ENCODE data around the gene TFF3.

The TFF3 gene

DNA sequence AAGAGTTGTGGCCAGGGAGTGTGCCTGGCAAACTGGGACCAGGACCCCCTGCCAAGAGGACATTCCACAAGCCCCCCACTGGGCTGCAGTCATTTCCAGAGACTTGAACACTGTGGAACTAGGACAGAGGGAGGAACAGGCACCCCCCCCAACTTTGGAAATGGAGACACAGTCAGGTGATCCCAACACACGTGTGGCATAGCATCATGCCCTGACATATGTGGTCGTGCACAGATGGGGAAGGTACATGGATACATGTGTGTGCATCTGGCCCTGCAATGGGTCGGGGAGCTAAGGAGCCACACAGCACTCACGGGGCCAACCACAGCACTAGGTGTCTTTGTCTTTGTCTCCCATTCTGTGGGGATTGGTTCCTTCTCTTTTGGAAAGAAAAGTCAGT is 6.6 kb upstream of the TFF3 start:
- H3K27ac ChIP-seq (ENCODE audit: low read depth, low read length): no peak overlapping the region
- H3K4me3 ChIP-seq (ENCODE audit: low read depth in 1 of 5, low read length in 5 of 5): no peak overlapping the region
- no peaks in the 10 kb centered on the region for H3K9me3 ChIP-seq (ENCODE audit: control insufficient read depth in 5 of 5, low read length in 5 of 5)
- H3K27me3 ChIP-seq (ENCODE audit: control insufficient read depth in 5 of 5, insufficient read depth in 4 of 5, low read length in 5 of 5): peaks cover 8 to 23% (median 15%) of the 10 kb centered on the region in 5 donors
- H3K36me3 ChIP-seq (ENCODE audit: control insufficient read depth in 5 of 5, insufficient read depth in 5 of 5, low read length in 5 of 5): no peaks in the 10 kb centered on the region
- H3K4me1 ChIP-seq (ENCODE audit: control insufficient read depth in 5 of 5, insufficient read depth in 5 of 5, low read length in 5 of 5): peaks cover 0 to 10% (median 0%) of the 10 kb centered on the region in 5 donors
- no peak overlapping the region for H3K9ac ChIP-seq (ENCODE audit: low read length in 5 of 5)

DNA sequence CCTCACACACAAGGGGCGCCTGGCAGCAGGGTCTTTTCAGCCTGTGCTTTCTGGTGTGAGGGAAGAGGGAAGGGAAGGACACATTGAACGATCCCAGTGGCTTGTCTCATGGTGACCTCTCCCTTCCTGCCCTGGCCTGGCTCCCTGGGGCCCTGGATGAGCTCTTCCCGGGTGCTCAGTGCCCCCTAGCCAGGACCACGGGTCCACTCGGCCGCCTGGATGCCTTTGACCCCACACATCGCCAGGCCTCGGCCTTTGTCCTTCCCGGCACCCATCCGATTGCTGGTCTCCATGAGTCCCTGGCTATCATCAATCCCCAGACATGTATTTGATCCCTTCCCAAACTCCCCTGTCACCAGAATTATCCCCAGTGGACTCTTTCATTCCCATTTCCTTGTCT is 6.0 kb upstream of the TFF3 start:
- H3K4me3 ChIP-seq (ENCODE audit: low read depth in 1 of 5, low read length in 5 of 5): no peak overlapping the region
- H3K4me1 ChIP-seq (ENCODE audit: control insufficient read depth in 5 of 5, insufficient read depth in 5 of 5, low read length in 5 of 5): peaks cover 0 to 10% (median 0%) of the 10 kb centered on the region in 5 donors
- peaks cover 8 to 23% (median 16%) of the 10 kb centered on the region in 5 donors for H3K27me3 ChIP-seq (ENCODE audit: control insufficient read depth in 5 of 5, insufficient read depth in 4 of 5, low read length in 5 of 5)
- no peak overlapping the region for H3K27ac ChIP-seq (ENCODE audit: low read depth, low read length)
- no peaks in the 10 kb centered on the region for H3K36me3 ChIP-seq (ENCODE audit: control insufficient read depth in 5 of 5, insufficient read depth in 5 of 5, low read length in 5 of 5)
- H3K9ac ChIP-seq (ENCODE audit: low read length in 5 of 5): no peak overlapping the region
- H3K9me3 ChIP-seq (ENCODE audit: control insufficient read depth in 5 of 5, low read length in 5 of 5): no peaks in the 10 kb centered on the region

DNA sequence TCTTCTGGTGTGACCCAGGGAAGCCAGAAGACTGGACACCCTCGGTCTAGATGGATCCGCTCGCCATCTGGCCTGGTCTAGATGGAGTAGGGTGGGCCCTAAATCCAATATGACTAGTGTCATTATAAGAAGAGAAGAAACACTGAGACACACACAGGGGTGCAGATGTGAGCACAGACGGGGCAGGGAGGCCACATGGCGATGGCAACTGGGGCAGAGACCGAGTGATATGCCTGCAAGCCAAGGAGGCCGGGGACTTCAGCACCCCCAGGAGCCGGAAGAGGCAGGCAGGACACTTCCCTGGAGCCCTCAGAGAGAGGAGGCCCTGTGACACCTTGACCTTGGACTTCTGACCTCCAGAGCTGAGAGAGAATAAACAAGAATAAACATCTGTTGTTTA is 5.6 kb upstream of the TFF3 start:
- Histone ChIP-seq H3K27me3 (ENCODE audit: control insufficient read depth in 5 of 5, insufficient read depth in 4 of 5, low read length in 5 of 5) (peaks cover 8 to 23% (median 16%) of the 10 kb centered on the region in 5 donors), H3K4me1 (ENCODE audit: control insufficient read depth in 5 of 5, insufficient read depth in 5 of 5, low read length in 5 of 5) (peaks cover 0 to 10% (median 0%) of the 10 kb centered on the region in 5 donors), H3K27ac (ENCODE audit: low read depth, low read length) (no peak overlapping the region), H3K4me3 (ENCODE audit: low read depth in 1 of 5, low read length in 5 of 5) (no peak overlapping the region), H3K9ac (ENCODE audit: low read length in 5 of 5) (no peak overlapping the region), H3K36me3 (ENCODE audit: control insufficient read depth in 5 of 5, insufficient read depth in 5 of 5, low read length in 5 of 5) (no peaks in the 10 kb centered on the region), H3K9me3 (ENCODE audit: control insufficient read depth in 5 of 5, low read length in 5 of 5) (no peaks in the 10 kb centered on the region)

DNA sequence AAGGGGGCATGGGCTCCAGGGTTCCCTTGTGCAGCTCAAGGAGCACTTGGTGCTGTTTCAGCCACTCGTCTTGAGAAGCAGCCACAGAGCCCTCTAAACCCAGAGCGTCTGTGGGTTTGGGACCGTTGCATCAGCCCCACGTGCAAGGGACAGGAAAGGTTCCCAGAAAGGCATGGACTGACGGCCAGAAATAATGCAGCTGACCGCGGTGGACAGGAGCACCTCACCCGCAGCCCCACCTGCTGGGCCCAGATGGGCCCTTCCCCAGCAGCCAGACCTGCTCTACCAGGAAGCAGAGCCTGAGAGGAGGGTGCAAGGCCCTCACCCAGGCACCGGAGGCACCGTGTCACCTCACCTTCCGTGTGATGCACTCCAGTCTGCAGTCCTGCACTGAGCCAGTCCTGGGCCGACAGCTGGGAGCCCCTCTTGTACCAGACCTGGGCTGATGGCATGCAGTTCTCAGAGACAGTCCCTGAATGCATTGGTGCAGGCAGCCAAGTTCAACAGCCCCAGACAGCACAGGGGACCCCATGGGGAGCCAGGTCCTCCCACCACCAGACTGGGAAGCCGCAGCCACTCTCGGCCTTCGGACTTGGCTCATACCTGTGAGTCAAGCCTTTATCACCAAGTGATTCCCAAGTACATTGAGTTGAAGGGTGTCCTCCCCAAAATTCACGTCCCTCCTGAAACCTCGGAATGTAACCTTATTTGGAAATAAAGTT is 4.8 kb upstream of the TFF3 start:
- no peak overlapping the region for H3K9ac ChIP-seq (ENCODE audit: low read length in 5 of 5)

GRCh38 chr21:42319376-42319775 is 4.2 kb upstream of the TFF3 start:
- no peak overlapping the region for H3K9ac ChIP-seq (ENCODE audit: low read length in 5 of 5)
- H3K9me3 ChIP-seq (ENCODE audit: control insufficient read depth in 5 of 5, low read length in 5 of 5): no peaks in the 10 kb centered on the region
- H3K36me3 ChIP-seq (ENCODE audit: control insufficient read depth in 5 of 5, insufficient read depth in 5 of 5, low read length in 5 of 5): no peaks in the 10 kb centered on the region
- no peak overlapping the region for H3K27ac ChIP-seq (ENCODE audit: low read depth, low read length)
- H3K27me3 ChIP-seq (ENCODE audit: control insufficient read depth in 5 of 5, insufficient read depth in 4 of 5, low read length in 5 of 5): peaks cover 8 to 23% (median 16%) of the 10 kb centered on the region in 5 donors
- H3K4me1 ChIP-seq (ENCODE audit: control insufficient read depth in 5 of 5, insufficient read depth in 5 of 5, low read length in 5 of 5): peaks cover 0 to 10% (median 0%) of the 10 kb centered on the region in 5 donors
- H3K4me3 ChIP-seq (ENCODE audit: low read depth in 1 of 5, low read length in 5 of 5): no peak overlapping the region

More for the DNA sequence above, 4.8 kb upstream of the TFF3 start:
- Histone ChIP-seq H3K27ac (ENCODE audit: low read depth, low read length) (no peak overlapping the region), H3K27me3 (ENCODE audit: control insufficient read depth in 5 of 5, insufficient read depth in 4 of 5, low read length in 5 of 5) (peaks cover 8 to 23% (median 16%) of the 10 kb centered on the region in 5 donors), H3K4me3 (ENCODE audit: low read depth in 1 of 5, low read length in 5 of 5) (no peak overlapping the region), H3K4me1 (ENCODE audit: control insufficient read depth in 5 of 5, insufficient read depth in 5 of 5, low read length in 5 of 5) (peaks cover 0 to 10% (median 0%) of the 10 kb centered on the region in 5 donors), H3K9me3 (ENCODE audit: control insufficient read depth in 5 of 5, low read length in 5 of 5) (no peaks in the 10 kb centered on the region), H3K36me3 (ENCODE audit: control insufficient read depth in 5 of 5, insufficient read depth in 5 of 5, low read length in 5 of 5) (no peaks in the 10 kb centered on the region)

DNA sequence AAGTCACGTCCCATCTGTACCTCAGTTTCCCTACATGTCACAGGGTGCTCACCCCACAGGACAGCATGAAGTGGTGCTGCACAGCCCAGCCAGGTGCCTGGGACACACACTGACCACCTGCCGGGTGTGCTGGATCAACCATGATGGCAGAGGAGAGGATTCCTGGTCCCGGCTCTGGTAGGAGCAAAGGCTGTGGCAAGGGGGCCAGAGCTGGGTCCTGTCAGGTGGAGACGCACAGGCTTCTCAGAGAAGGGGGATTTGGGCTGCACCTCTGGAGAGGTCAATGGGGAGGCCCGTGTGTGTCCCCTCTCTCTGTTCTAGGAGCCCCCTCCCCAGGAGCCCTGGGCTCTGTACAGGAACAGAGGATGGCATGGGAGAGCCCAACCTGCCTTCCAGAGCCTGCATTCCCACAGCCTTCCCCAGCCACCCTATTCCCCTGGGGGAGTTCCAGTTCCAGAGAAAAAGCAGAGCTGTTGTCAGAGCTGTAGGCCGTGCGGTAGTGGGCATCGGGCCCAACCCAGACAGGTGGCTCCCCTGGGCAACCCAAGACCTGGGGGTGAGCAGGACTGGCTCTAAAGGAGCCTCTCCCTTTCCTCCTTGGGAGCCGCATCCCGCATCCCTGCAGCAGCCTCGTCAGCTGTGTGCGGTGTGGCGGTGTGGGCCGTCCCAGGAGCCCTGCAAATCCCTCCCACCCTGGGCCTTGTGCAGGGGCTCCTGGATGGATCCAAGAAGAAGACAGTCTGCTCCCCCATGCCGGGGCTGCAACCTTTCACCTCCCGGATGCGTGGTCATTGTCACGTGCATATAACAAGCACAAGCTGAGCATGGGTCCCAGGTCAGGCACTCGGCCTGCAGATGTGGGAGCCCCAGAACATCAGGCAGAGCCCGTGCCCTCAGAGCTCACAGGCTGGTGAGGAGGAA is 2.9 kb upstream of the TFF3 start:
- Histone ChIP-seq H3K4me3 (ENCODE audit: low read depth in 1 of 5, low read length in 5 of 5) (no peak overlapping the region), H3K4me1 (ENCODE audit: control insufficient read depth in 5 of 5, insufficient read depth in 5 of 5, low read length in 5 of 5) (peaks cover 0 to 20% (median 0%) of the 10 kb centered on the region in 5 donors), H3K27me3 (ENCODE audit: control insufficient read depth in 5 of 5, insufficient read depth in 4 of 5, low read length in 5 of 5) (peaks cover 8 to 22% (median 16%) of the 10 kb centered on the region in 5 donors), H3K9me3 (ENCODE audit: control insufficient read depth in 5 of 5, low read length in 5 of 5) (no peaks in the 10 kb centered on the region), H3K9ac (ENCODE audit: low read length in 5 of 5) (no peak overlapping the region), H3K27ac (ENCODE audit: low read depth, low read length) (no peak overlapping the region), H3K36me3 (ENCODE audit: control insufficient read depth in 5 of 5, insufficient read depth in 5 of 5, low read length in 5 of 5) (no peaks in the 10 kb centered on the region)

DNA sequence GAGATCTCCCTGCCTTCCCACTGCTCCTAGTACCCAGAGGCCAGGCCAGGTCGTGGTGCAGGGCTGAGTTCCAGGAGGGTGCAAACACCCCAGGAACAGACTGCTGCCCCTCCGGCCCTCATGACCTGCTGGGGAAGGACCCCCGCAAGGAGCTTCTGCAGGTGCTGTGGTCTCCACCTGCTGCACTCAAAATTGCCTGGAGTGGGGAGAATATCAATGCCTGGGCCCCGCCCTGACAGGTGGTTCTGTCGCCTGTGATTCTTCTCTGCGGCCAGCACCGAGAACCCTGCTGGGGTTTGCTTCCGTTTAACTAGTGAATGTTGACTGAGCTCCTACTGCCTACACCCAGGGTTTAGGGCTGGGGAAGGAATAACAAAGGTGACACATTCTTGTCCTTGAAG is 2.1 kb upstream of the TFF3 start:
- Histone ChIP-seq H3K4me1 (ENCODE audit: control insufficient read depth in 5 of 5, insufficient read depth in 5 of 5, low read length in 5 of 5) (peaks cover 0 to 20% (median 0%) of the 10 kb centered on the region in 5 donors), H3K27ac (ENCODE audit: low read depth, low read length) (no peak overlapping the region), H3K27me3 (ENCODE audit: control insufficient read depth in 5 of 5, insufficient read depth in 4 of 5, low read length in 5 of 5) (peaks cover 4 to 22% (median 13%) of the 10 kb centered on the region in 5 donors), H3K9me3 (ENCODE audit: control insufficient read depth in 5 of 5, low read length in 5 of 5) (no peaks in the 10 kb centered on the region), H3K9ac (ENCODE audit: low read length in 5 of 5) (no peak overlapping the region), H3K36me3 (ENCODE audit: control insufficient read depth in 5 of 5, insufficient read depth in 5 of 5, low read length in 5 of 5) (no peaks in the 10 kb centered on the region), H3K4me3 (ENCODE audit: low read depth in 1 of 5, low read length in 5 of 5) (no peak overlapping the region)

GRCh38 chr21:42316891-42317290 is 1.7 kb upstream of the TFF3 start:
- Histone ChIP-seq H3K4me1 (ENCODE audit: control insufficient read depth in 5 of 5, insufficient read depth in 5 of 5, low read length in 5 of 5) (peaks cover 0 to 20% (median 0%) of the 10 kb centered on the region in 5 donors), H3K9me3 (ENCODE audit: control insufficient read depth in 5 of 5, low read length in 5 of 5) (no peaks in the 10 kb centered on the region), H3K27ac (ENCODE audit: low read depth, low read length) (no peak overlapping the region), H3K36me3 (ENCODE audit: control insufficient read depth in 5 of 5, insufficient read depth in 5 of 5, low read length in 5 of 5) (no peaks in the 10 kb centered on the region), H3K4me3 (ENCODE audit: low read depth in 1 of 5, low read length in 5 of 5) (no peak overlapping the region), H3K9ac (ENCODE audit: low read length in 5 of 5) (no peak overlapping the region), H3K27me3 (ENCODE audit: control insufficient read depth in 5 of 5, insufficient read depth in 4 of 5, low read length in 5 of 5) (peaks cover 4 to 19% (median 16%) of the 10 kb centered on the region in 5 donors)

GRCh38 chr21:42314616-42315295 is 453 bp downstream of the TFF3 start:
- H3K4me3 ChIP-seq (ENCODE audit: low read depth in 1 of 5, low read length in 5 of 5): no peak overlapping the region
- H3K9ac ChIP-seq (ENCODE audit: low read length in 5 of 5): no peak overlapping the region
- peaks cover 10 to 22% (median 12%) of the 10 kb centered on the region in 5 donors for H3K27me3 ChIP-seq (ENCODE audit: control insufficient read depth in 5 of 5, insufficient read depth in 4 of 5, low read length in 5 of 5)

More at GRCh38 chr21:42314616-42315295, 453 bp downstream of the TFF3 start:
- Histone ChIP-seq H3K27ac (ENCODE audit: low read depth, low read length) (no peak overlapping the region), H3K36me3 (ENCODE audit: control insufficient read depth in 5 of 5, insufficient read depth in 5 of 5, low read length in 5 of 5) (no peaks in the 10 kb centered on the region), H3K4me1 (ENCODE audit: control insufficient read depth in 5 of 5, insufficient read depth in 5 of 5, low read length in 5 of 5) (peaks cover 0 to 22% (median under 1%) of the 10 kb centered on the region in 5 donors), H3K9me3 (ENCODE audit: control insufficient read depth in 5 of 5, low read length in 5 of 5) (no peaks in the 10 kb centered on the region)

Measured in subcutaneous abdominal adipose tissue (tissue), 5 donors.